Measurements from ENCODE around the gene TWNK. TPM values are rescaled to one million over a fixed set of nuclear protein-coding genes. Genes with fewer than 3 reads are reported as not detected.
A peak's percentile ranks its signal among the peaks of the same experiment; 100 is the strongest.

TWNK gene
- polyA plus RNA-seq, 4 donors = 1.6 to 10.2 (median 4.7) TPM

GRCh38 chr10:101014966-101015581 lies 27.7 kb downstream of the TWNK start:
- Histone ChIP-seq H3K27me3 (ENCODE audit: control insufficient read depth in 3 of 3, insufficient read depth in 3 of 3, low read length in 3 of 3) (peaks cover 0 to 4% (median 0%) of the 10 kb centered on the region in 3 donors), H3K9me3 (ENCODE audit: control insufficient read depth in 2 of 2, insufficient read depth in 1 of 2, low read depth in 1 of 2, low read length in 1 of 2) (no peaks in the 10 kb centered on the region), H3K36me3 (ENCODE audit: control insufficient read depth in 3 of 3, insufficient read depth in 2 of 3, low read depth in 1 of 3, low read length in 3 of 3) (peaks cover 0 to 44% (median 0%) of the 10 kb centered on the region in 3 donors), H3K27ac (ENCODE audit: low read depth in 1 of 3, low read length in 2 of 3) (no peak overlapping the region), H3K4me1 (ENCODE audit: control insufficient read depth in 3 of 3, insufficient read depth in 2 of 3, low read depth in 1 of 3, low read length in 2 of 3) (peaks cover 0 to 37% (median 0%) of the 10 kb centered on the region in 3 donors), H3K4me3 (ENCODE audit: low read depth in 1 of 3, low read length in 3 of 3) (no peak overlapping the region)
- FAIRE-seq (no peak), DNase-seq (no peak)
- 37 to 51% (median 41%) methylated on average over 6 to 7 of the region's 7 CpGs for WGBS, 3 donors

GRCh38 chr10:101015582-101015973 lies 28.2 kb downstream of the TWNK start:
- WGBS, 3 donors = 81 to 94% (median 90%) methylated on average over 7 to 8 of the region's 8 CpGs
- Histone ChIP-seq H3K4me3 (ENCODE audit: low read depth in 1 of 3, low read length in 3 of 3) (no peak overlapping the region), H3K36me3 (ENCODE audit: control insufficient read depth in 3 of 3, insufficient read depth in 2 of 3, low read depth in 1 of 3, low read length in 3 of 3) (peaks cover 0 to 49% (median 0%) of the 10 kb centered on the region in 3 donors), H3K9me3 (ENCODE audit: control insufficient read depth in 2 of 2, insufficient read depth in 1 of 2, low read depth in 1 of 2, low read length in 1 of 2) (no peaks in the 10 kb centered on the region), H3K27me3 (ENCODE audit: control insufficient read depth in 3 of 3, insufficient read depth in 3 of 3, low read length in 3 of 3) (peaks cover 0 to 4% (median 0%) of the 10 kb centered on the region in 3 donors), H3K27ac (ENCODE audit: low read depth in 1 of 3, low read length in 2 of 3) (no peak overlapping the region), H3K4me1 (ENCODE audit: control insufficient read depth in 3 of 3, insufficient read depth in 2 of 3, low read depth in 1 of 3, low read length in 2 of 3) (peaks cover 0 to 37% (median 0%) of the 10 kb centered on the region in 3 donors)
- no peak for DNase-seq
- no peak for FAIRE-seq

- Histone ChIP-seq H3K4me3 (ENCODE audit: low read depth in 1 of 3, low read length in 3 of 3) (no peak overlapping the region), H3K36me3 (ENCODE audit: control insufficient read depth in 3 of 3, insufficient read depth in 2 of 3, low read depth in 1 of 3, low read length in 3 of 3) (peaks cover 0 to 59% (median 0%) of the 10 kb centered on the region in 3 donors), H3K4me1 (ENCODE audit: control insufficient read depth in 3 of 3, insufficient read depth in 2 of 3, low read depth in 1 of 3, low read length in 2 of 3) (peaks cover 0 to 33% (median 0%) of the 10 kb centered on the region in 3 donors), H3K27ac (ENCODE audit: low read depth in 1 of 3, low read length in 2 of 3) (no peak overlapping the region), H3K9me3 (ENCODE audit: control insufficient read depth in 2 of 2, insufficient read depth in 1 of 2, low read depth in 1 of 2, low read length in 1 of 2) (no peaks in the 10 kb centered on the region), H3K27me3 (ENCODE audit: control insufficient read depth in 3 of 3, insufficient read depth in 3 of 3, low read length in 3 of 3) (peaks cover 0 to 4% (median 0%) of the 10 kb centered on the region in 3 donors)
- DNase-seq (no peak), FAIRE-seq (no peak)
- WGBS, 3 donors = 76 to 87% (median 82%) methylated on average over 5 of the region's 5 CpGs
These were observed 29.5 kb downstream of the TWNK start for GRCh38 chr10:101016814-101017213.

GRCh38 chr10:101018118-101018599 lies 30.8 kb downstream of the TWNK start:
- Histone ChIP-seq H3K27ac (ENCODE audit: low read depth in 1 of 3, low read length in 2 of 3) (no peak overlapping the region), H3K4me3 (ENCODE audit: low read depth in 1 of 3, low read length in 3 of 3) (no peak overlapping the region), H3K27me3 (ENCODE audit: control insufficient read depth in 3 of 3, insufficient read depth in 3 of 3, low read length in 3 of 3) (peaks cover 0 to 4% (median 0%) of the 10 kb centered on the region in 3 donors), H3K4me1 (ENCODE audit: control insufficient read depth in 3 of 3, insufficient read depth in 2 of 3, low read depth in 1 of 3, low read length in 2 of 3) (peaks cover 0 to 26% (median 0%) of the 10 kb centered on the region in 3 donors), H3K9me3 (ENCODE audit: control insufficient read depth in 2 of 2, insufficient read depth in 1 of 2, low read depth in 1 of 2, low read length in 1 of 2) (no peaks in the 10 kb centered on the region), H3K36me3 (ENCODE audit: control insufficient read depth in 3 of 3, insufficient read depth in 2 of 3, low read depth in 1 of 3, low read length in 3 of 3) (peaks cover 0 to 72% (median 0%) of the 10 kb centered on the region in 3 donors)
- WGBS, 3 donors = 59 to 79% (median 72%) methylated on average over 17 to 20 of the region's 20 CpGs
- FAIRE-seq (no peak), DNase-seq (no peak)

GRCh38 chr10:101018600-101019439 lies 31.5 kb downstream of the TWNK start:
- Histone ChIP-seq H3K4me1 (ENCODE audit: control insufficient read depth in 3 of 3, insufficient read depth in 2 of 3, low read depth in 1 of 3, low read length in 2 of 3) (peaks cover 0 to 21% (median 0%) of the 10 kb centered on the region in 3 donors), H3K36me3 (ENCODE audit: control insufficient read depth in 3 of 3, insufficient read depth in 2 of 3, low read depth in 1 of 3, low read length in 3 of 3) (peaks cover 0 to 78% (median 0%) of the 10 kb centered on the region in 3 donors), H3K27ac (ENCODE audit: low read depth in 1 of 3, low read length in 2 of 3) (no peak overlapping the region), H3K27me3 (ENCODE audit: control insufficient read depth in 3 of 3, insufficient read depth in 3 of 3, low read length in 3 of 3) (peaks cover 0 to 4% (median 0%) of the 10 kb centered on the region in 3 donors), H3K4me3 (ENCODE audit: low read depth in 1 of 3, low read length in 3 of 3) (no peak overlapping the region), H3K9me3 (ENCODE audit: control insufficient read depth in 2 of 2, insufficient read depth in 1 of 2, low read depth in 1 of 2, low read length in 1 of 2) (no peaks in the 10 kb centered on the region)
- FAIRE-seq (no peak), DNase-seq (peak; percentile 83 to 93)
- 17 to 22% (median 18%) methylated on average over 36 to 45 of the region's 45 CpGs for WGBS, 3 donors

- Histone ChIP-seq H3K9me3 (ENCODE audit: control insufficient read depth in 2 of 2, insufficient read depth in 1 of 2, low read depth in 1 of 2, low read length in 1 of 2) (no peaks in the 10 kb centered on the region), H3K36me3 (ENCODE audit: control insufficient read depth in 3 of 3, insufficient read depth in 2 of 3, low read depth in 1 of 3, low read length in 3 of 3) (peaks cover 0 to 84% (median 0%) of the 10 kb centered on the region in 3 donors), H3K27ac (ENCODE audit: low read depth in 1 of 3, low read length in 2 of 3) (no peak overlapping the region), H3K4me1 (ENCODE audit: control insufficient read depth in 3 of 3, insufficient read depth in 2 of 3, low read depth in 1 of 3, low read length in 2 of 3) (peaks cover 0 to 19% (median 0%) of the 10 kb centered on the region in 3 donors), H3K4me3 (ENCODE audit: low read depth in 1 of 3, low read length in 3 of 3) (no peak overlapping the region), H3K27me3 (ENCODE audit: control insufficient read depth in 3 of 3, insufficient read depth in 3 of 3, low read length in 3 of 3) (peaks cover 0 to 4% (median 0%) of the 10 kb centered on the region in 3 donors)
- WGBS, 3 donors = 27 to 46% (median 41%) methylated on average over 2 of the region's 2 CpGs
- DNase-seq (no peak), FAIRE-seq (no peak)
These were observed 32.0 kb downstream of the TWNK start for GRCh38 chr10:101019440-101019703.

GRCh38 chr10:101020427-101021075 lies 33.2 kb downstream of the TWNK start:
- H3K4me1 ChIP-seq (ENCODE audit: control insufficient read depth in 3 of 3, insufficient read depth in 2 of 3, low read depth in 1 of 3, low read length in 2 of 3) = peaks cover 0 to 12% (median 0%) of the 10 kb centered on the region in 3 donors
- H3K27ac ChIP-seq (ENCODE audit: low read depth in 1 of 3, low read length in 2 of 3) = no peak overlapping the region
- DNase-seq (no peak), FAIRE-seq (no peak)
- H3K9me3 ChIP-seq (ENCODE audit: control insufficient read depth in 2 of 2, insufficient read depth in 1 of 2, low read depth in 1 of 2, low read length in 1 of 2) = no peaks in the 10 kb centered on the region
- H3K27me3 ChIP-seq (ENCODE audit: control insufficient read depth in 3 of 3, insufficient read depth in 3 of 3, low read length in 3 of 3) = peaks cover 0 to 4% (median 0%) of the 10 kb centered on the region in 3 donors
- 84 to 89% (median 87%) methylated on average over 10 of the region's 10 CpGs for WGBS, 3 donors
- H3K36me3 ChIP-seq (ENCODE audit: control insufficient read depth in 3 of 3, insufficient read depth in 2 of 3, low read depth in 1 of 3, low read length in 3 of 3) = peaks cover 0 to 77% (median 0%) of the 10 kb centered on the region in 3 donors
- H3K4me3 ChIP-seq (ENCODE audit: low read depth in 1 of 3, low read length in 3 of 3) = no peak overlapping the region

- FAIRE-seq (no peak), DNase-seq (no peak)
- 91 to 93% (median 91%) methylated on average over 4 of the region's 4 CpGs for WGBS, 3 donors
- no peak overlapping the region for H3K4me3 ChIP-seq (ENCODE audit: low read depth in 1 of 3, low read length in 3 of 3)
- peaks cover 0 to 12% (median 0%) of the 10 kb centered on the region in 3 donors for H3K4me1 ChIP-seq (ENCODE audit: control insufficient read depth in 3 of 3, insufficient read depth in 2 of 3, low read depth in 1 of 3, low read length in 2 of 3)
- peaks cover 0 to 4% (median 0%) of the 10 kb centered on the region in 3 donors for H3K27me3 ChIP-seq (ENCODE audit: control insufficient read depth in 3 of 3, insufficient read depth in 3 of 3, low read length in 3 of 3)
- H3K27ac ChIP-seq (ENCODE audit: low read depth in 1 of 3, low read length in 2 of 3) = no peak overlapping the region
- no peaks in the 10 kb centered on the region for H3K9me3 ChIP-seq (ENCODE audit: control insufficient read depth in 2 of 2, insufficient read depth in 1 of 2, low read depth in 1 of 2, low read length in 1 of 2)
- H3K36me3 ChIP-seq (ENCODE audit: control insufficient read depth in 3 of 3, insufficient read depth in 2 of 3, low read depth in 1 of 3, low read length in 3 of 3) = peaks cover 0 to 73% (median 0%) of the 10 kb centered on the region in 3 donors
These were observed 33.9 kb downstream of the TWNK start for GRCh38 chr10:101021239-101021638.

Measured in small intestine (tissue), 7 donors.